ENCODE data around the gene MAML3.

Gene MAML3

GRCh38 chr4:140044337-140044902 lies 109.6 kb downstream of the MAML3 start:
- Mint-ChIP-seq H3K9me3 (no peaks in the 10 kb centered on the region), H3K36me3 (ENCODE audit: low read depth) (peaks cover 24% of the 10 kb centered on the region), H3K27me3 (ENCODE audit: low read depth, poor library complexity) (no peaks in the 10 kb centered on the region), H3K4me1 (peaks cover 69% of the 10 kb centered on the region), H3K27ac (peak overlapping the region; percentile 48), H3K4me3 (no peak overlapping the region)
- no peak for TF ChIP-seq CTCF (IDR thresholded peaks at IDR 0.05)
- DNase-seq = no peak

GRCh38 chr4:140042634-140043033 lies 111.3 kb downstream of the MAML3 start:
- Mint-ChIP-seq H3K9me3 (no peaks in the 10 kb centered on the region), H3K27me3 (ENCODE audit: low read depth, poor library complexity) (no peaks in the 10 kb centered on the region), H3K4me3 (no peak overlapping the region), H3K27ac (no peak overlapping the region), H3K4me1 (peaks cover 56% of the 10 kb centered on the region), H3K36me3 (ENCODE audit: low read depth) (peaks cover 24% of the 10 kb centered on the region)
- DNase-seq = no peak
- TF ChIP-seq CTCF (IDR thresholded peaks at IDR 0.05) = no peak

GRCh38 chr4:140038031-140038533 lies 115.9 kb downstream of the MAML3 start:
- Mint-ChIP-seq H3K4me3 (no peak overlapping the region), H3K9me3 (no peaks in the 10 kb centered on the region), H3K4me1 (peaks cover 32% of the 10 kb centered on the region), H3K27me3 (ENCODE audit: low read depth, poor library complexity) (peaks cover 4% of the 10 kb centered on the region), H3K27ac (peak overlapping the region; percentile 29), H3K36me3 (ENCODE audit: low read depth) (peaks cover 39% of the 10 kb centered on the region)
- no peak for DNase-seq
- TF ChIP-seq CTCF (IDR thresholded peaks at IDR 0.05) = no peak

- Mint-ChIP-seq H3K27ac (peak overlapping the region; percentile 70), H3K4me1 (peaks cover 29% of the 10 kb centered on the region), H3K36me3 (ENCODE audit: low read depth) (peaks cover 33% of the 10 kb centered on the region), H3K9me3 (no peaks in the 10 kb centered on the region), H3K4me3 (no peak overlapping the region), H3K27me3 (ENCODE audit: low read depth, poor library complexity) (peaks cover 4% of the 10 kb centered on the region)
- DNase-seq = no peak
- no peak for TF ChIP-seq CTCF (IDR thresholded peaks at IDR 0.05)
Measured at GRCh38 chr4:140037353-140038030, 116.5 kb downstream of the MAML3 start.

GRCh38 chr4:140031706-140032105 lies 122.3 kb downstream of the MAML3 start:
- no peak for TF ChIP-seq CTCF (IDR thresholded peaks at IDR 0.05)
- peaks cover 16% of the 10 kb centered on the region for H3K36me3 Mint-ChIP-seq (ENCODE audit: low read depth)
- H3K27me3 Mint-ChIP-seq (ENCODE audit: low read depth, poor library complexity) = peaks cover 4% of the 10 kb centered on the region
- peaks cover 55% of the 10 kb centered on the region for H3K4me1 Mint-ChIP-seq
- peak overlapping the region; percentile 20 for H3K27ac Mint-ChIP-seq
- H3K4me3 Mint-ChIP-seq = no peak overlapping the region
- DNase-seq = no peak
- no peaks in the 10 kb centered on the region for H3K9me3 Mint-ChIP-seq

GRCh38 chr4:140031061-140031460 lies 122.9 kb downstream of the MAML3 start:
- Mint-ChIP-seq H3K4me1 (peaks cover 49% of the 10 kb centered on the region), H3K36me3 (ENCODE audit: low read depth) (peaks cover 10% of the 10 kb centered on the region)

More at GRCh38 chr4:140031061-140031460, 122.9 kb downstream of the MAML3 start:
- Mint-ChIP-seq H3K9me3 (no peaks in the 10 kb centered on the region), H3K27ac (no peak overlapping the region), H3K27me3 (ENCODE audit: low read depth, poor library complexity) (peaks cover 4% of the 10 kb centered on the region), H3K4me3 (no peak overlapping the region)
- TF ChIP-seq CTCF (IDR thresholded peaks at IDR 0.05) = no peak
- no peak for DNase-seq
